Measurements from ENCODE around the gene THRB. TPM values are rescaled to one million over a fixed set of nuclear protein-coding genes. Genes with fewer than 3 reads are reported as not detected.
A peak's percentile ranks its signal among the peaks of the same experiment; 100 is the strongest.

The THRB gene
- 30.7 TPM for total RNA-seq

DNA sequence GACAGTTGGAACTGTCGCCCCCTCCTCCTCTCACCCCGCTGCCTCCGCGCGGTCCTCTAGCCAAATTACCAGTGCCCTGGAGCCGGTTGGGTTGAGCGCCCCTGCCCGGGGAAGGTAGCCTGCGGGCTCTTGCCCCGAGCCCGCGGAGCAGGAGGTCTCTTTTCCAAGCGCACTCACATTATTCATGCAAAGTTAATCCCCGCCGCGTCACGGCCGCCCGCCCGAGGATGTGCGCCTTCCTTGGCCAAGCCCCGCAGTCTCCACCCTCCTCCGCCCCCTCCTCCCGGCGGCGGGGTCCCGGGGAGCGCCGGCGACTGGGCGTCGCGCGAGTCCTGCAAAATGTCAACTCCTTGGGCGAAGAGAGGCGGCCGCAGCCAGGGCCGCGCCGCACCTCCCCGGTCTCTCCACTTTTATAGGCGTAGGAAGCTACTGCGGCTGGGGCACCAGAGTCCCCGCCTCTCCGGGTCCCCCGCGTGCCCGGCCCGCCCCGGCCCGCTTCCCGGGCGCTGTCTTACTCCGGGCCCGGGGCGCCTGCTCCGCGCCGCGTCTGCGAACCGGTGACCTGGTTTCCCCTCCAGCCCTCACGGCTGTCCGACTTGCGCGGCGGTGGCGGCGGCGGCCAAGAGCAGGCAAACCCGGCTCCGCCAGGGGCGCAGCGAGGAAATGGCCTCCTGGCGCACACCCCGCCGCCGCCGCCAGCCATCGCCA is at the start of gene THRB:
THRB (minus strand) TSS at position 233 of the 708 bp plus-strand sequence.
- DNase-seq (ENCODE audit: low spot score) (peak; percentile 86), ATAC-seq (peak; percentile 69)

DNA sequence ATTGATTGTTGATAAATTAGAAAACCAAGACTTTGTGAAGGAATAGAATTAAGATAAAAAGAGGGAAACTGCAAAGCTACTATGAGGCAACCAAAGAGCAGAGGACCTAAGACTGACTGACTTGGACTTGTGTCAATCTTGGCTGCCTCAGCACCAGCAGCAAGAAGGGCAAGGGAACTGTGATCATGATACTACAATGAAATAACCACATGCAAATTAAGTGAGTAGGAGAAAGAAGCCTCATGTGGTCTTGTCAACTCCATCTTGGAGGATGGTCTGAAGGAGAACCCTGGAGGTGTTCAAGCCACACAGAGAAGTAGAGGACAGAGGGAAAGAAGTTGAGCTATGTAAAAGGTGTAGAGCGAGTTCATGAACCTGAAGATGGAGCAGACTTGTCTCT is 47.3 kb upstream of the THRB start:
- no peak for ATAC-seq
- no peak for DNase-seq (ENCODE audit: low spot score)

DNA sequence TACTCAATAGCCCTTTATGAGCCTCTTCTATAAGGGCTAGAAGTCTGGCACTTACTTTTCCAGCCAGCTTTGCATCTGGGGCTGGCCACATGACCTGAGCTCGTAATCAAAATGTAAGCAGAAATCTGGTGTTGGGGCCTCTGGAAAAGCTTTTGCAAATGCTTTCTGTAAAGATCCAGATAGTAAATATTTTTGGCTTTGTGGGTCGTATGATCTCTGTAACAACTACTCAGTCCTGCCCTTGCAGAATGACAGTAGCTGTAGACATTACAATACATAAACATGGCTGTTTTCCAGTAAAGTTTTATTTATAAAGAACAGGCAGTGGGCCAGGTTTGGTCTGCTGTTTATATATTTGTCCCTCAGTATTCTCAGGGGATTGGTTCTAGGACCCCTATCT is 46.2 kb upstream of the THRB start:
- ATAC-seq = no peak
- DNase-seq (ENCODE audit: low spot score) = no peak

DNA sequence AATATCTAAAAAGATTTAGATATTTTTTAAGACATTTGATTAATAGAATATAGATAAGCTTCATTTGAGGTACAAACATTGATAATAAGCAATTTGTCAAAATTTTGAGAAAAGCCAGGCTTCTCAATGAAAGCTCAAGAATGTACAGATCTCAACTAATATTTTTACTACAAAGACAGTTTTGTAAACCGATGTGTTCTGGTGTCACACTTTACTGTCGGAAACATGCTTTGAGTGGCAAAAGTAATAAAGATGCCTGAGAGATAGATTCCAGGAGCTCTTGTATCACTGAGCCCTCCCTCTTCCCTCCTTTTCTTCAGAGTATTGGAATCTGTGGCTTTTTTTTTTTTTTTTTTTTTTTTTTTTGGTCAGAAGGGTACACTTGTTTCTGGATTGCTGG is 45.0 kb upstream of the THRB start:
- DNase-seq (ENCODE audit: low spot score) = no peak
- no peak for ATAC-seq

DNA sequence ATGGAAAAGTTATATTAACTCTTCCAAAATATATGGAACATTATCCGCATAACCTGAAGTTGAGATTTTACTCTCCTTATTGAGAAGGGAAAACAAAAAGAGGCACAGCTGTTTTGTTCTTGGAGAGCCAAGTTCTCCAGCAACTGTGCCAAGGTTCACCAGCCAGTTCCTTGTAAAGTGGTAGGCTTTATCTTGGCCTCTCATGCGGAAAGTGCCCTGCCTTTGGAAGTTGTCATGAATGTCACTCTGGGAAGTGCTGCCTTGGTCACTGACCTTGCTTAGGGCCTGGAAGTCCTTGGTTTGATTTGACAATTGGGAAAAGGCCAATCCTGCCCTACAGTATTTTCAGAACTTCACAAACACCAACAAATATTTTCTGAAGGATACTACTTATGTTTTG is 44.2 kb upstream of the THRB start:
- no peak for DNase-seq (ENCODE audit: low spot score)
- ATAC-seq = peak; percentile 42

DNA sequence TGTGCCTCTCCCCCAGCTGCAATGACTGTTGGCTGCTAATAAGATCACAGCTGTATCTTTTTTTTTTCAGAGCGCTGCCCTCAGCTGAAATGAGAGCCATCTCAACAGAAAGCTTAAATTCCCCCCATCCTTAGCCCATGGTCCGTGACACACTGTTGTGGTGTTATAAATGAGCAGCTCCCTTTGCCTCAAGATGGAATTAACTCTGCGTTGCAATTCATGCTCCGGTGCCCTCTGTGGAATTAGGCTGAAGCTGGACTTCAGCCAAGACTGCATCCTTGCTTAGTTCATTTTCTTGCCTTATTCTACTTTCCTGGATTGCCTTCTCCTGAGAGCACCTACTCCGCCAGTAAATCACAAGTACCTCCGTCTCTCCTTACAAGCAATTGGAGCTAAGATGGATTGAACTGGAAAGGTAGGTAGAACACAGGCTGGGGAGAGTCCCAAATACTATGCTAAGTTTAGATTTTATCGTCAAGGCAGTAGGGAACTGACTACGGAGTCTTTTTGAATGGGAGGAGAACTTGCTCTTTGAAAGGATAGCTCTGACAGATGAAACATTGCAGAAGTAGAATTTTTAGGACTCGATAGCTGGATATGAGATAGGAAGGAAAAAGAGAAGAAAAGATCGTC is 39.0 kb upstream of the THRB start:
- DNase-seq (ENCODE audit: low spot score) (no peak), ATAC-seq (no peak)

DNA sequence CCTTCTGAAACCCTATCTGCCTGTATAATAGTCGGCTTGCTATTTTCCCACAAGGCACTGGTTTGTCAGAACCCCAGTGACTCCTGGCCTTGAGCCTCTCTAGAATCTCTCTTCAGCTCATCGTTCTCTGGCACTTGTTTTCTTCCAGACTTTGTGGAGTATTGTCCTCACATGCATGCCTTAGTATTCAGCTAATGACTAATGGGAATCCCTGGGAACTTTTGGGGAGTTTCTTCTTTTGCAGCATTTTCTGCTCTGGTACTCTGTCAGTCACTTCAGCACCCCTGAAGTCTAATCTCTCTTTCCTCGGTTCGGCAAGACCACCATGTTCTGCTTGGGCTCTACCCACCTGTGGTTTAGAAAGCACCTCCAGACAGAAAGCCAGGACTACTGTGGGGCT is 35.8 kb upstream of the THRB start:
- ATAC-seq (no peak), DNase-seq (ENCODE audit: low spot score) (no peak)

DNA sequence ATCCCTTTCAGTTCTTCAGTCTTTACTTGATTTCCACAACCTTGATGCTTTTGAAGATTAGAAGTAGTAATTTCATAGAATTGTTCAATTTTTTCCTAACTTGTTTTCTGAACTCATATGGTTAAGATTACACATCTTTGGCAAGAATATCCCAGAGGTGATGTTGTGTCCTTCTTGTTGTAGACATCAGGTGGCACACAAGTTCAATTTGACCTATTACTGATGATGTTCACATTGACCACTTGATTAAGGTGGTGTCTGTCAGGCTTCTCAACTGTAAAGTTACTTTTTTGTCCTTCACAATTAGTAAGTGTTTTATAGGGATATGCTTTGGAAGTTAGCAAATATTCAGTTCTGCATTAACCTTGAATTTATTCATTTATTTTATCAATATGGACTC is 34.6 kb upstream of the THRB start:
- DNase-seq (ENCODE audit: low spot score) (no peak), ATAC-seq (peak; percentile 81)

DNA sequence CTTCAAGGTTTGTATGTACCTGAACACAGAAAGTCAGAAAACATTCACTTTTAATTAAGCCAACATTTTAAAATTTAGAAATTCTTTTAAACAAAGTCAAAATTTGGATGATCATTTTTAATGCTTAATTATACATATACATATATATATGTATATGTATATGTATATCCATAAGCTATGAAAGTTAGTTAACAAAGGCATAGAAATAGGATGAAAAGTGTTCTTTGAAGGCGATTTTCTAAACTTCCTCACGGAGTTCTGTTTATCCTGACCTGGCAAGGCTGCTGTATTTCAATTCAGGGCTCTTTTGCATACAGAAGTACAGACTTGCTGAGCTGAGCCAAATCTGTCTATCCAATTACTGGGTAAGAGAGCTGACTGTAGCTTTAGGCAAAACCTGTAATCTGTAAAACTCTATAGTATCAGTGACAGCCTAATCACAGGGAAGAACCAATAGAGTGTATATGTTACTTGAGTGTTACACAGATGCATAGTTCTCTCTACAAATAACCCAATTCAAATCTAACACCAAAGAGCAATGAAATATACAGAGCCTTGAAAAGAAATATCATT is 32.1 kb upstream of the THRB start:
- DNase-seq (ENCODE audit: low spot score) = no peak
- peak; percentile 49 for ATAC-seq

DNA sequence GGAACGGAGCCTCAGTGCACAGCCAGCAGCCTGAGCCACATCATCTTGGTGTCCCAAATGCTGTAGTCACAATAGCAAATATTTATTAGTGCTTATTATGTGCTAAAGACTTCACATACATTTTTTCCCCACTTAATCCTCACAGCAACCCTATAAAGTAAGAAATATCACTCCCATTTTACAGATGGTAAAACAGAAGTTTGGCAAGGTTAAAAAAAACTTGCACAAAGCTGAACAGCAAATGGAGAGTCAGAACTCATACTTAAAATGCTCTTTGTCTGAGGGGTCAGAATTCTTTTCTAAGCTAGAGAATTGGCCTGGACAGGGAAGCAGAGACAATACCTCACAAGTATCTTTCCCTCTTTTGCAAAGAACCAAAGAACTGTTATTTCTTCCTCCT is 30.9 kb upstream of the THRB start:
- DNase-seq (ENCODE audit: low spot score) (no peak), ATAC-seq (no peak)

DNA sequence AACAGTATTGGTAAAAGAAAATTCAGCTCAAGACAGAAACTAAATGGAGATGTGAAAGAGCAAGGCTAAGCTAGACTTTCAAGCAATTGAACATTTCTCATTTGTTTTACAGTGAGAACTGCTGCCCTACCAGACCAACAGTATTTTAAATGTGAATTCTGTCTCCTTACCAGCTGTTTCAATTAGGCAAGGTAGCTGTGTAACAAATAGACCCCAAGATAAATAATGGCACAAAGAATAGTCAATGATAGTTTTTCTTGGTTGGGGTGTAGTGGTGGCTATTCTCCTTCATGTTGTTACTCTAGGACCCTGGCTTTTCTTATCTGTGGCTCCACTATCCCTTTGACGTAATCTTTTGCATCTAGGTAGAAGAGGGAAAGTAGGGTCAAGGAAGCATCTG is 30.4 kb upstream of the THRB start:
- DNase-seq (ENCODE audit: low spot score) = no peak
- no peak for ATAC-seq

DNA sequence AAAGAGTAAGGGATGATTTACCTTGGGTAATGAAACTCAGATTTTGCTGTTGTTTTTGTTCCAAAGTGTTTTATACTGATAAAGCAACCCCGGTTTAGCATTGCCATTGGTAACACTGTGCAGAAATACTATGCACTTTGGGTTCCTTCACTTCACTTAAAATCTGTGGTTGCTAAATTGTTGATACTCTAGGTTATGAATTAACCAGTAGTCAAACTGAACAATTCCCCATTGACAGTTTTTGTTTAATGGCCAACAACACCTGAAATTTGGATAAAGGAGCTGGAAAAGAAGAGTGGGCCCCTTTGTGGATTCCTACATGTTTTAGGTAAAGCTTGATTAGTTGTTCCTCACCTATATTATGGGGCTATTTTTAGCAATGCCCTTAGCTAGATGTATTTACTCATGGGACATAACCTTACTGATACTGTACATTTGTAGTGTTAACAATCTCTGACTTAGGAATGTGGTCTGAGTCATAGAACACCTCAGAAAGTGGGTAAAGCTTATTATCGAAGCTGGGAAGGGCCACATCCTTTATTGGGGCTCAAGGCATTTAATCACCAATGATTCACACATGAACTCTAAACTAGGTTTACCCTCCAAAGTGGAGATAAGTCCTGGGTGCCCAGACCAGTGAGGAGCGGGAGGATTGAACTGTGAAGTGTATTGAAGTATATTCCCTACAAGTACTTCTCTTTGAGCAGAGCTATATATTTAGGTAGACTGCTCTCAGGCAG is 29.5 kb upstream of the THRB start:
- ATAC-seq (peak; percentile 44), DNase-seq (ENCODE audit: low spot score) (no peak)

DNA sequence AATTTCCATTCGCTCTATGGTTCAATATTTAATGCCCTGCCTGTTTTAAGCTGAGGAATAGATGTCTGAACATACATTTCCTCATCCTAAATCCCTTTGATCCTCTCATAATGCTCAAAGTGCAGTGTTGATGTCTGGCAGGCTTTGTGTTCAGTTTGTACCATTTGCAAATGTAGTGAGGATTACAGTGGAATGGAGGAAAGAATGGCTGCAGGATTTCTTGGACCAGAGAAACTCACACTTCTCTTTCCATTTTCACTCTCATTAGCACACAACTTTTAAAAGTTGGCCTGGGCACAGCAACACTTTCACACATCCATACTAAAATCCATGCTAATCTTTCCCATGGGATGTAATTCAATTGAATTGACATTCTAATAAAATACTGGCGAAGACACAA is 28.6 kb upstream of the THRB start:
- ATAC-seq = no peak
- no peak for DNase-seq (ENCODE audit: low spot score)

DNA sequence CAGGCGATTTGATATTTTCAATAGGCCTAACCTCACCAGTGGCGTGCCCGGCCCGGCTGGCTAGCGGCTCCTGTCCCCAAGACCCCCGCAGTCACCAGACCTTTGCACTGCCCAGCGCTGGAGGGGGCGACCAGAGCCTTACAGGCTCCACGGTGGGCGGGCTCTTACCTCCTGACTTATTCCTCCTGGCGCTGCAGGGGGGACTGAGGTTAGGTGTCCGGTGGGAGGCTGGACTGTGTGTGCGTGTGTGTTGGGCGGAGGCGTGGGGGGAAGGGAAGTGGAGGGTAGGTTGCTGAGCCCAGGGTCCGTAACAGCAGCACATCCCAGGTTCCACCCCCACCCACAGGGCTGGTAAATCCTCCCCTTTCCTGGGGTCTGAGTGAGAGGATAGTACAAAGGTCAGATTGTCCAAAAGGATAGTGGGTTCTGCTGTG is 27.5 kb upstream of the THRB start:
- DNase-seq (ENCODE audit: low spot score) (peak; percentile 46), ATAC-seq (peak; percentile 11)

DNA sequence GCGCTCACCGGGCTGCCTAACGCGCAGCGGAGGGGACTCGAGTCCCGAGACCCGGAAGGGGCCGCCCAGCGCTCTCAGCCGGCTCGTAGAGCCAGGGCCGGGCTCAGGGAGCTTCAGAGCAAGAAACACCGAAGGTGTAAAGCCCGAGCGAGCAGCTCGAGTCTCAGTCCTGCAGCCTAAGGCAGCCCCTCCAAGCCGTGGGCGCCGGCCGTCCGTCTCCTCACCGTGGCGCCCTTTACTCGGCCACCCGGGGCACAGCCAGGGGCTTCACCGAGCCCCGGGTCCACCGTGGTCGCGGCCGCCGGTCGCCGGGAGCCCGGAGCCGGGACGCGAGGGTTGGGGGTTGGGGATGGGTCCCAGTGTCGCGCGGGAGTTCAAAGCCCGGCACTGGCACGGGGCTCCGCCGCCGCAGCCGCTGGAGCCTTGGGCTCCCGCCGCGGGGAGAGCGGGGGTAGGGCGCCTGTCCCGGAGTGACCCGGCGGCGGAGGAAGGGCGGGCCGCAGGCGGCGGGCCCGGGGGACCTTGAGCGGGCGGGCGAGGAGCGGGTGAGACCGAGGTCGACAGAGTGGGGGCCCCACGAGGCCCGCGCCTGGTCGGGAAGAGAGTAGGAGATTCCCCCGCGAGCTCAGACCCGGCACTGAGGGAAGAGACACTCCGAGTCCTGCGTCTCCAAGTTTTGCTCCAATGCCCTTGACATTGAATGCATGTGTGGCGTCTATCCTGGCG is 26.9 kb upstream of the THRB start:
- DNase-seq (ENCODE audit: low spot score) (peak; percentile 74), ATAC-seq (peak; percentile 86)

DNA sequence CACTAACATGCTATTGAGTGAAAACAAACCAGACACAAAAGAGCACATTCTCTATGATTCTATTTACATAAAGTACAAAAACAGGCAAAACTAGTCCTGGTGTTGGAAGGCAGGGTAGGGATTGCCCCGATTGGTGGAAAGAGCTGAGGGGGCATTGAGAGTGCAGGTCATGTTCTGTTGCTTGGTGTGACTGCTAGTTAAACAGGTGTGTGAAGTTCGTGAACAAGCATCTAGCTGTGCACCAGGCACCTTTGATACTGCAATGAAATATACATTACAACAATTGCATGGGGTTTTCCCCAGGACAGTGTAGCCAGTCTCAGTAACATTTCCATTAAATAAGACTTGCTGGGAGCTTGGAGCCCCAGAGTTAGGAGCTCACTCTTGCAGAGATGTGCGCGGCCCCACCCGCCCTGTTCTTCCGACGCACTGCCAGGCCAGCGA is 26.3 kb upstream of the THRB start:
- DNase-seq (ENCODE audit: low spot score) (no peak), ATAC-seq (no peak)

DNA sequence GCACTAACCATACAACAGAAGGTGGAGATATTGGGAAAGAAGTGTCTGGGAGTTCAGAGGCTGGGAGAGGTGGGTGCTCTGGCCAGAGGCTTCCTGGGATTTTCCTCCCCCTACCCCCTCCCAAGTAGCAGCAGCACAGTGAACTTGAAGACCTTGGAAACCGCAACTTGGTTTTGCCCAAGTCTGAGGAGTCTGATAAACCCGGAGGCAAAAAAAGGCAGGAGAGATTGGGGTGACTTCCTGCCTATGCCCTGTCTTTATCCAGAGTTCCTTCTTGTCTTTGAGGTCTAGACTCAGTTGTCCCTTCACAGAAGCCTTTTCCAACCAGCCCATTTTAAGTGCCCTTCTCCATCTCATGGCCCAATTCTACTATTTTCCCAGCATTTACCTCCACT is 25.4 kb upstream of the THRB start:
- no peak for ATAC-seq
- no peak for DNase-seq (ENCODE audit: low spot score)

DNA sequence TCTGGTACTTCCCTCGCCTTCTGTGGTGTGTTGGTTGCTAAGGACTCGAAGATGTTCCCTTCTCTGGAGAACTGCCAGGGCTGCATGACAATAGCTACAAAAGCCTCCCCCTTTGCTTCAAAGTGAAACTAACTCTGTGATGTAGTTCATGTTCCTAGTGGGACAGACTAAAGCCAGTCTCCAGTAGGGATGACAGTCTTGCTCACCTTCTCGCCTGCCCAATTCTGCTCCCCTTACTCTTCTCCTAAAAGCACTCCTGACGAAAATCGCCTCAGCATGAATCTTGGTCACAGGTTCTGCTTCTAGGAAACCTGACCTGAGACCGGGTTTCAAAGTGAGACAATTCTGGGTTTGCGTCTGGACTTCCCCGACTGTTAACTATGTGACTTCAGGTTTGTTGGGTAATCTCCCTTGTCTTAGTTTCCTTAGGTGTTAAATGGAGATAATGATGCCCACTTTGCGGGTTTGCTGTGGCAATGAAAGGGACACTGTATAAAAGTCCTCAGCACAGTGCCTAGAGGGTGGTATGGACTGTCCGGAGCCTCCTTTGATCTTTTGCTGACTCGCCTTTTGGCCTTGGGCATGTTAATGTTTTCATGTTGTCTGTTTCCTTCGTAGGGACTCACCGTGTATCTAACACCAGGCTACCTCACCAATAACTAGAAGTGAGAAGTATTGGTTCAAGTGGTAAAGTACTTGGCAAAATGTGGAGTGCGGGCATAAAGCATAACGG is 24.9 kb upstream of the THRB start:
- no peak for ATAC-seq

DNA sequence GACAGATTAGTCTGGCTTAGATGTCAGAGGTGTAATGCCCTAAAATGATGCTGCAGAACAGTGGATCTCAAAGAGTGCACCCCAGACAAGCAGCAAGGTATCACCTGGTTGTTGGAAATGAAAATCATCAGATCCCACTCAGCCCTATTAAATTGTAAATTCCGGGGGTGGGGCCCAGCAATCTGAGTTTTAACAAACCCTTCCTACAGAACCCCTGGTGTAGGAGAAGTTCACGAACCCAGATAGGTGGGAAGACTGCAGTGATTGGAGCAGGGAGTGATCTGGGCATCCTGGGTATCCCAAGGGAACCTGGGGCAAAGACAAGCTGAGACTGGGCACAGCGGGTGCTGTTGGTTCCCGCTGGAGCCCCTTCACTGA is 24.3 kb upstream of the THRB start:
- no peak for ATAC-seq

More for the DNA sequence above, 24.9 kb upstream of the THRB start:
- DNase-seq (ENCODE audit: low spot score) = no peak

DNA sequence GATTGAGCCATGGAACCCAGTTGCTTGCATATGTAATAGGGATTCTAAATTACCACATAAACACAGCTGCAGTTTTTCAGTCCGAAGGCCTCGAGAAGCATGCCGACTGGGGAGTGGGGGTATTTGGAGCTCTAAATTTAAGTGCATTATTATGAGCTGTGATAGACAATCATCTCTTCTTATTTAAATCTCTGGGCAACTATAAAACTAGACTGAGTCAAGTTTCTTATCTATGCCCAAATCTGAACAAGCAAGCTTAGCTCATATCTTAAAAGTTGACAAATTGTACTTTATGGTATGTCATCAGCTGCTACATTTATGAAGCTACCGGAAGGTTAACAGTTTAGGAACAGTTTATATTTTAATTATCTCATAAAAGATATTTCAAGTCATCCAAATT is 19.5 kb upstream of the THRB start:
- DNase-seq (ENCODE audit: low spot score) (no peak), ATAC-seq (no peak)

More for the DNA sequence above, 24.3 kb upstream of the THRB start:
- DNase-seq (ENCODE audit: low spot score) = no peak
